H1 (cell line): ENCODE data around the gene ACAP3. TPM values are rescaled to one million over a fixed set of nuclear protein-coding genes. Genes with fewer than 3 reads are reported as not detected.
A peak's percentile ranks its signal among the peaks of the same experiment; 100 is the strongest.

Source experiments
- CTCF ChIA-PET: fragments of 300-600 bp; sonication (Branson Sonifier 250); formaldehyde crosslinking; loops from one replicate; lab custom pipeline; 2021; ENCODE audit not compliant: partially characterized antibody; lab: Charles Lee
- POLR2A ChIA-PET: fragments of 300-600 bp; sonication (Branson Sonifier 250); formaldehyde crosslinking; loops from one replicate; lab custom pipeline; 2021; ENCODE audit warnings: inconsistent platforms; ENCODE audit not compliant: partially characterized antibody; lab: Charles Lee
- DNase-seq, 2 experiments: peaks; one replicate each; pipeline versions ENCODE4 v3.0.0 to v3.0.0-alpha.2; 2010 to 2022; ENCODE audit warnings: low spot score in 2 of 2, low read depth in 1 of 2, mixed read lengths in 1 of 2
- FAIRE-seq: peaks from 2 replicates; lab custom pipeline; 2011; peaks lifted over from hg19 to GRCh38; lab: Jason Lieb, UNC
- H2AFZ ChIP-seq: 2 replicates; pipeline ENCODE4 v1.8.1; 2012; ENCODE audit warnings: low read length, inconsistent platforms
- H2AK5ac ChIP-seq: 2 replicates; pipeline ENCODE4 v1.6.1; 2013; ENCODE audit warnings: low read depth, low read length
- H2BK120ac ChIP-seq: replicated peaks from 2 replicates; pipeline ENCODE3; 2013; ENCODE audit warnings: low read depth, low read length, inconsistent platforms
- H2BK12ac ChIP-seq: 2 replicates; pipeline ENCODE4 v1.6.1; 2013; ENCODE audit warnings: low read depth, low read length
- H2BK15ac ChIP-seq: 2 replicates; pipeline ENCODE4 v1.6.1; 2013; ENCODE audit warnings: low read length
- H2BK20ac ChIP-seq: 2 replicates; pipeline ENCODE4 v1.6.1; 2013; ENCODE audit warnings: low read length
- H2BK5ac ChIP-seq: 2 replicates; pipeline ENCODE4 v1.6.1; 2013; ENCODE audit warnings: low read depth, low read length
- H3K14ac ChIP-seq: 2 replicates; pipeline ENCODE4 v1.6.1; 2013; ENCODE audit warnings: inconsistent platforms; ENCODE audit not compliant: insufficient read length
- H3K18ac ChIP-seq: 2 replicates; pipeline ENCODE4 v1.6.1; 2013; ENCODE audit warnings: low read length; ENCODE audit errors: extremely low read depth
- H3K23ac ChIP-seq: 2 replicates; pipeline ENCODE4 v1.6.1; 2013; ENCODE audit warnings: inconsistent platforms; ENCODE audit not compliant: insufficient read length
- H3K23me2 ChIP-seq: 2 replicates; pipeline ENCODE4 v1.6.1; 2013; ENCODE audit warnings: low read depth, low read length
- H3K27ac ChIP-seq: 2 replicates; pipeline ENCODE4 v1.6.1; 2011; ENCODE audit warnings: low read depth, low read length, inconsistent platforms
- H3K27me3 ChIP-seq, 4 experiments: replicated peaks in 1 of 4; 1 replicate in 1 of 4; 2 replicates in 3 of 4; pipeline versions ENCODE4 v1.6.1 to v1.8.1; 2011 to 2013; ENCODE audit warnings: low read length in 3 of 4, mild to moderate bottlenecking in 3 of 4, inconsistent platforms in 2 of 4, mixed read lengths in 2 of 4, moderate library complexity in 1 of 4; ENCODE audit not compliant: control insufficient read depth in 3 of 4, insufficient read depth in 3 of 4; ENCODE audit errors: extremely low read depth in 1 of 4
- H3K36me3 ChIP-seq, 4 experiments: 2 replicates each; pipeline versions ENCODE4 v1.6.1 to v1.8.1; 2011 to 2013; ENCODE audit warnings: mild to moderate bottlenecking in 4 of 4, low read length in 3 of 4, moderate library complexity in 2 of 4, control low read depth in 1 of 4, inconsistent platforms in 1 of 4; ENCODE audit not compliant: insufficient read depth in 4 of 4, control insufficient read depth in 2 of 4
- H3K4ac ChIP-seq: replicated peaks from 2 replicates; pipeline ENCODE3; 2013; ENCODE audit warnings: low read length, low read depth, mixed read lengths, inconsistent platforms; ENCODE audit not compliant: insufficient read length
- H3K4me1 ChIP-seq, 4 experiments: replicated peaks in 1 of 4; 1 replicate in 1 of 4; 2 replicates in 3 of 4; pipeline versions ENCODE4 v1.6.1 to v1.8.1; 2011 to 2013; ENCODE audit warnings: low read length in 3 of 4, inconsistent platforms in 2 of 4, mixed read lengths in 1 of 4; ENCODE audit not compliant: insufficient read depth in 4 of 4, control insufficient read depth in 3 of 4
- H3K4me2 ChIP-seq, 2 experiments: 2 replicates each; pipeline versions ENCODE4 v1.6.1 to v1.8.1; 2011 to 2013; ENCODE audit warnings: low read depth in 2 of 2, low read length in 2 of 2, control low read depth in 1 of 2, inconsistent platforms in 1 of 2, mild to moderate bottlenecking in 1 of 2; ENCODE audit not compliant: insufficient read depth in 1 of 2
- H3K4me3 ChIP-seq, 4 experiments: fragments of 200-600, 300-600 bp in 1 of 4; sonication (generic), shearing (Covaris generic), sonication (Bioruptor Twin) in 1 of 4; 2 replicates each; pipeline versions ENCODE4 v1.5.1 to v1.8.1; 2011 to 2016; ENCODE audit warnings: low read length in 4 of 4, low read depth in 3 of 4, control low read depth in 2 of 4, inconsistent platforms in 2 of 4, mild to moderate bottlenecking in 2 of 4, mixed read lengths in 1 of 4, moderate library complexity in 1 of 4; ENCODE audit not compliant: insufficient read depth in 2 of 4; ENCODE audit errors: extremely low read depth in 1 of 4
- H3K56ac ChIP-seq: replicated peaks from 2 replicates; pipeline ENCODE3; 2013; ENCODE audit warnings: low read depth, mild to moderate bottlenecking, mixed read lengths, low read length, inconsistent platforms; ENCODE audit not compliant: insufficient read length
- H3K79me1 ChIP-seq: 2 replicates; pipeline ENCODE4 v1.6.1; 2013; ENCODE audit warnings: low read depth, low read length, control low read depth
- H3K79me2 ChIP-seq, 2 experiments: 2 replicates each; pipeline versions ENCODE4 v1.6.1 to v1.8.1; 2012 to 2013; ENCODE audit warnings: low read length in 2 of 2, mild to moderate bottlenecking in 2 of 2, inconsistent platforms in 1 of 2; ENCODE audit not compliant: insufficient read depth in 2 of 2, control insufficient read depth in 1 of 2
- H3K9ac ChIP-seq, 4 experiments: replicated peaks in 1 of 4; 1 replicate in 1 of 4; 2 replicates in 3 of 4; pipeline versions ENCODE4 v1.6.1 to v1.8.1; 2011 to 2013; ENCODE audit warnings: low read depth in 3 of 4, low read length in 3 of 4, control low read depth in 2 of 4, mild to moderate bottlenecking in 2 of 4, moderate library complexity in 2 of 4, inconsistent platforms in 1 of 4; ENCODE audit errors: extremely low read depth in 1 of 4
- H3K9me3 ChIP-seq, 2 experiments: 2 replicates each; pipeline versions ENCODE4 v1.6.1 to v1.8.1; 2012 to 2013; ENCODE audit warnings: mild to moderate bottlenecking in 2 of 2, moderate library complexity in 2 of 2, control low read depth in 1 of 2, inconsistent platforms in 1 of 2, low read depth in 1 of 2, low read length in 1 of 2, mixed read lengths in 1 of 2; ENCODE audit not compliant: insufficient read depth in 2 of 2
- H4K20me1 ChIP-seq, 2 experiments: replicated peaks in 1 of 2; 2 replicates each; pipeline versions ENCODE3 to v1.8.1; 2011 to 2013; ENCODE audit warnings: inconsistent platforms in 2 of 2, low read length in 2 of 2, mild to moderate bottlenecking in 1 of 2; ENCODE audit not compliant: insufficient read depth in 2 of 2, control insufficient read depth in 1 of 2
- H4K5ac ChIP-seq: 2 replicates; pipeline ENCODE4 v1.6.1; 2013; ENCODE audit warnings: low read length, low read depth, mixed read lengths, inconsistent platforms; ENCODE audit not compliant: insufficient read length
- H4K8ac ChIP-seq: 2 replicates; pipeline ENCODE4 v1.8.0; 2013; ENCODE audit warnings: mild to moderate bottlenecking, moderate library complexity, low read length, inconsistent platforms; ENCODE audit not compliant: insufficient read depth; ENCODE audit errors: extremely low read depth
- H4K91ac ChIP-seq: replicated peaks from 2 replicates; pipeline ENCODE3; 2013; ENCODE audit warnings: low read length, mixed read lengths, inconsistent platforms; ENCODE audit not compliant: insufficient read length
- ASH2L ChIP-seq: fragments of 200-600, 300-600 bp; sonication (generic); IDR thresholded peaks from one replicate; pipeline ENCODE4 v1.7.1; 2017; ENCODE audit warnings: low read length
- CTBP2 ChIP-seq: IDR thresholded peaks from 2 replicates; pipeline ENCODE4 v1.7.0; 2011; ENCODE audit warnings: borderline replicate concordance, mild to moderate bottlenecking, moderate library complexity, mixed read lengths, low read length; ENCODE audit not compliant: insufficient read depth, insufficient read length
- EGR1 ChIP-seq: IDR thresholded peaks from 2 replicates; pipeline ENCODE4 v1.6.1; 2011; ENCODE audit warnings: low read depth, low read length, borderline replicate concordance
- NANOG ChIP-seq: IDR thresholded peaks from 2 replicates; pipeline ENCODE4 v1.6.1; 2011; ENCODE audit warnings: low read length, low read depth, mild to moderate bottlenecking, inconsistent platforms; ENCODE audit not compliant: insufficient read depth, poor library complexity, severe bottlenecking
- SIN3A ChIP-seq, 2 experiments: IDR thresholded peaks in 1 of 2; conservative IDR thresholded peaks in 1 of 2; 2 replicates each; pipeline ENCODE4 v1.6.1; 2011 to 2012; ENCODE audit warnings: low read length in 2 of 2, improper control_type of control experiment in 1 of 2, low read depth in 1 of 2, mild to moderate bottlenecking in 1 of 2
- SP1 ChIP-seq: IDR thresholded peaks from 2 replicates; pipeline ENCODE4 v1.6.1; 2011; ENCODE audit warnings: low read depth, low read length
- TAF7 ChIP-seq: optimal IDR thresholded peaks from 2 replicates; pipeline ENCODE3; 2011; ENCODE audit warnings: low read depth, mild to moderate bottlenecking, inconsistent platforms, low read length, moderate library complexity, borderline replicate concordance
- WGBS, 2 experiments: shearing (Covaris generic) in 1 of 2; methylation state at CpG; one replicate each; pipeline versions ENCODE4 v1.1.6 to v1.1.7; 2013 to 2015; ENCODE audit warnings: low lambda C conversion rate in 2 of 2, mixed read lengths in 2 of 2, inconsistent platforms in 1 of 2, low coverage in 1 of 2, missing lambda C conversion rate in 1 of 2; ENCODE audit not compliant: insufficient replicate concordance in 2 of 2, insufficient coverage in 1 of 2, insufficient read length in 1 of 2; ENCODE audit errors: extremely low coverage in 1 of 2, missing lambda C conversion rate in 1 of 2; 5-methylcytosine and 5-hydroxymethylcytosine counted together
- polyA plus RNA-seq, 7 experiments: library from polyadenylated mRNA; depleted of rRNA in 3 of 7; stranded (reverse) in 5 of 7; unstranded in 2 of 7; fragments of >200 nt in 5 of 7; fragments of 200-250 nt in 2 of 7; gene quantifications; 1 replicate in 5 of 7; 2 replicates in 1 of 7; 4 replicates in 1 of 7; pipeline versions ENCODE4 v1.2.1 to v1.2.3, GENCODE V29; 2011 to 2013; ENCODE audit warnings: missing spikeins in 2 of 7, mixed read lengths in 2 of 7
- total RNA-seq: library from RNA; stranded (reverse); fragmentation: NEBNext Ultra II Directional; extraction: Animal tissue kit (Norgen Biotek cat#: 25700); gene quantifications from 2 replicates; pipeline ENCODE4 v1.2.1, GENCODE V29; 2021
- TF ChIP-seq, protein P1 (sequence below): IDR thresholded peaks from 2 replicates; pipeline ENCODE4 v1.6.1; 2012; ENCODE audit warnings: low read length, inconsistent platforms

Gene ACAP3
- total and polyA plus RNA-seq, 2 of the 8 experiments (the other 6 are each of a cell fraction or from before 2014, with no cell fraction given), result 14.8 to 28.3 TPM

GRCh38 chr1:1286313-1287261 lies 21.1 kb downstream of the ACAP3 start:
- H3K79me2 ChIP-seq, result no peaks in the 10 kb centered on the region
- no peak for FAIRE-seq
- no peak overlapping the region for H3K18ac ChIP-seq
- H3K27ac ChIP-seq, result no peak overlapping the region; the same call in 1 of the 2 replicates
- H3K4me2 ChIP-seq, result no peak overlapping the region
- no peaks in the 10 kb centered on the region for H3K79me1 ChIP-seq
- DNase-seq, result no peak
- ChIA-PET POLR2A (interaction anchor here (1.0 to 2.6 kb wide), 4 partner anchors 10 to 28 kb away, joined by 3 to 12 read pairs (median 3); partner anchors contain the start of gene UBE2J2), CTCF (interaction anchor here (1.2 to 1.6 kb wide), 5 partner anchors 13 to 47 kb away, joined by 3 to 5 read pairs (median 3); no protein-coding TSS in a partner anchor)
- 0 out of 2 replicates have a peak overlapping the region, but pooled peaks have one; percentile 68 for H2BK12ac ChIP-seq
- no peaks in the 10 kb centered on the region for H3K23me2 ChIP-seq
- H3K4me1 ChIP-seq, result peaks cover 0 to 1% (median under 1%) of the 10 kb centered on the region in 4 experiments; a peak in 1 of 7 replicates
- no peak overlapping the region for H2BK120ac ChIP-seq
- no peak overlapping the region for H3K4ac ChIP-seq
- H3K9ac ChIP-seq, result no peak overlapping the region
- H3K23ac ChIP-seq, result no peak overlapping the region
- H4K5ac ChIP-seq, result no peak overlapping the region
- H2BK20ac ChIP-seq, result no peak overlapping the region
- no peaks in the 10 kb centered on the region for H3K36me3 ChIP-seq
- H4K91ac ChIP-seq, result no peak overlapping the region
- H3K9me3 ChIP-seq, result peaks cover 0 to 2% of the 10 kb centered on the region in 2 experiments; a peak in 1 of 4 replicates
- H3K14ac ChIP-seq, result no peak overlapping the region
- H3K4me3 ChIP-seq, result no peak overlapping the region
- H2BK15ac ChIP-seq, result peak overlapping the region; percentile 53; the same call in 1 of the 2 replicates
- no peak overlapping the region for H2AK5ac ChIP-seq
- peak overlapping the region; percentile 62 for H4K8ac ChIP-seq
- H2AFZ ChIP-seq, result no peak overlapping the region
- WGBS, 2 experiments, result 86% methylated on average over 39 of the region's 50 CpGs; no CpG with 5 or more reads in 1 of the 2 experiments
- H3K56ac ChIP-seq, result no peak overlapping the region
- no peaks in the 10 kb centered on the region for H3K27me3 ChIP-seq
- no peak overlapping the region for H2BK5ac ChIP-seq
- no peaks in the 10 kb centered on the region for H4K20me1 ChIP-seq
- no peak for TF ChIP-seq TAF7
- TF ChIP-seq NANOG, result no peak
- no peak for TF ChIP-seq SIN3A (conservative IDR thresholded peaks at IDR 0.05 in 1 of 2, IDR thresholded peaks at IDR 0.05 in 1 of 2; ENCODE audit: low read depth in 1 of 2, low read length in 2 of 2)
- TF ChIP-seq, protein P1, sequence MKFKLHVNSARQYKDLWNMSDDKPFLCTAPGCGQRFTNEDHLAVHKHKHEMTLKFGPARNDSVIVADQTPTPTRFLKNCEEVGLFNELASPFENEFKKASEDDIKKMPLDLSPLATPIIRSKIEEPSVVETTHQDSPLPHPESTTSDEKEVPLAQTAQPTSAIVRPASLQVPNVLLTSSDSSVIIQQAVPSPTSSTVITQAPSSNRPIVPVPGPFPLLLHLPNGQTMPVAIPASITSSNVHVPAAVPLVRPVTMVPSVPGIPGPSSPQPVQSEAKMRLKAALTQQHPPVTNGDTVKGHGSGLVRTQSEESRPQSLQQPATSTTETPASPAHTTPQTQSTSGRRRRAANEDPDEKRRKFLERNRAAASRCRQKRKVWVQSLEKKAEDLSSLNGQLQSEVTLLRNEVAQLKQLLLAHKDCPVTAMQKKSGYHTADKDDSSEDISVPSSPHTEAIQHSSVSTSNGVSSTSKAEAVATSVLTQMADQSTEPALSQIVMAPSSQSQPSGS, result no peak
- no peak for TF ChIP-seq EGR1
- no peak for TF ChIP-seq CTBP2
- no peak for TF ChIP-seq ASH2L
- no peak for TF ChIP-seq SP1
